Neural cell (in vitro differentiated cells): ENCODE results near the gene COL18A1.

Source experiments
- EP300 ChIP-seq: fragments of 450-650 bp; conservative IDR thresholded peaks from 2 replicates; pipeline ENCODE4 v1.6.1; 2014; ENCODE audit warnings: antibody characterized with exemption, mild to moderate bottlenecking, moderate library complexity; ENCODE audit not compliant: poor library complexity, severe bottlenecking
- EZH2 ChIP-seq: fragments of 200-600, 300-800 bp; shearing (Covaris generic), sonication (generic); IDR thresholded peaks from 2 replicates; pipeline ENCODE4 v1.6.1; 2014; ENCODE audit warnings: antibody characterized with exemption, low read length, borderline replicate concordance, mild to moderate bottlenecking; ENCODE audit not compliant: insufficient read depth, poor library complexity, severe bottlenecking
- MXI1 ChIP-seq: fragments of 450-650 bp; conservative IDR thresholded peaks from 2 replicates; pipeline ENCODE4 v1.6.1; 2014; ENCODE audit warnings: antibody characterized with exemption, mild to moderate bottlenecking; ENCODE audit not compliant: poor library complexity, severe bottlenecking
- POLR2AphosphoS5 ChIP-seq: IDR thresholded peaks from 2 replicates; pipeline ENCODE4 v1.6.1; 2012
- SMC3 ChIP-seq: fragments of 450-650 bp; conservative IDR thresholded peaks from 2 replicates; pipeline ENCODE4 v1.6.1; 2014; ENCODE audit warnings: antibody characterized with exemption, mild to moderate bottlenecking, moderate library complexity; ENCODE audit not compliant: poor library complexity
- TF ChIP-seq, protein P1 (sequence below): IDR thresholded peaks from 2 replicates; pipeline ENCODE4 v1.6.1; 2012; ENCODE audit warnings: borderline replicate concordance
- TF ChIP-seq, protein P2 (sequence below): fragments of 450-650 bp; IDR thresholded peaks from 2 replicates; pipeline ENCODE4 v1.5.1; 2014; ENCODE audit warnings: antibody characterized with exemption, mild to moderate bottlenecking, moderate library complexity; ENCODE audit not compliant: poor library complexity, severe bottlenecking

DNA sequence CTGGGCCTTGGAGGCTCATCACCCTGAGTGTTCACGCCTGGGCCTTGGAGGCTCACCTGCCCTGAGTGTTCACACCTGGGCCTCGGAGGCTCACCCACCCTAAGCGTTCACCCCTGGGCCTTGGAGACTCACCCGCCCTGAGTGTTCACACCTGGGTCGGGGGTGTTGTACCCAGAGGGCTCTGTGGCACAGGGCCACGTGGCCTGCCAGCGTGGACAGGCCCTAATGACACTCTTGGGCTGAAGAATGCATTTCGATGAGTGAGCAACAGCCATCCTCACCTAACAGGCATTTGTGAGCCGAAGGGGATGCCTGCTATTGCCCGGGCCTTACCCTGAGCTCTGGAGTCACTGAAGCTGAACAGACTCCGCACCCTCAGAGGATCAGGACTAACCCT, 119.8 kb downstream of the COL18A1 start:
- TF ChIP-seq, protein P1, sequence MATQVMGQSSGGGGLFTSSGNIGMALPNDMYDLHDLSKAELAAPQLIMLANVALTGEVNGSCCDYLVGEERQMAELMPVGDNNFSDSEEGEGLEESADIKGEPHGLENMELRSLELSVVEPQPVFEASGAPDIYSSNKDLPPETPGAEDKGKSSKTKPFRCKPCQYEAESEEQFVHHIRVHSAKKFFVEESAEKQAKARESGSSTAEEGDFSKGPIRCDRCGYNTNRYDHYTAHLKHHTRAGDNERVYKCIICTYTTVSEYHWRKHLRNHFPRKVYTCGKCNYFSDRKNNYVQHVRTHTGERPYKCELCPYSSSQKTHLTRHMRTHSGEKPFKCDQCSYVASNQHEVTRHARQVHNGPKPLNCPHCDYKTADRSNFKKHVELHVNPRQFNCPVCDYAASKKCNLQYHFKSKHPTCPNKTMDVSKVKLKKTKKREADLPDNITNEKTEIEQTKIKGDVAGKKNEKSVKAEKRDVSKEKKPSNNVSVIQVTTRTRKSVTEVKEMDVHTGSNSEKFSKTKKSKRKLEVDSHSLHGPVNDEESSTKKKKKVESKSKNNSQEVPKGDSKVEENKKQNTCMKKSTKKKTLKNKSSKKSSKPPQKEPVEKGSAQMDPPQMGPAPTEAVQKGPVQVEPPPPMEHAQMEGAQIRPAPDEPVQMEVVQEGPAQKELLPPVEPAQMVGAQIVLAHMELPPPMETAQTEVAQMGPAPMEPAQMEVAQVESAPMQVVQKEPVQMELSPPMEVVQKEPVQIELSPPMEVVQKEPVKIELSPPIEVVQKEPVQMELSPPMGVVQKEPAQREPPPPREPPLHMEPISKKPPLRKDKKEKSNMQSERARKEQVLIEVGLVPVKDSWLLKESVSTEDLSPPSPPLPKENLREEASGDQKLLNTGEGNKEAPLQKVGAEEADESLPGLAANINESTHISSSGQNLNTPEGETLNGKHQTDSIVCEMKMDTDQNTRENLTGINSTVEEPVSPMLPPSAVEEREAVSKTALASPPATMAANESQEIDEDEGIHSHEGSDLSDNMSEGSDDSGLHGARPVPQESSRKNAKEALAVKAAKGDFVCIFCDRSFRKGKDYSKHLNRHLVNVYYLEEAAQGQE: no peak
- TF ChIP-seq, protein P2, sequence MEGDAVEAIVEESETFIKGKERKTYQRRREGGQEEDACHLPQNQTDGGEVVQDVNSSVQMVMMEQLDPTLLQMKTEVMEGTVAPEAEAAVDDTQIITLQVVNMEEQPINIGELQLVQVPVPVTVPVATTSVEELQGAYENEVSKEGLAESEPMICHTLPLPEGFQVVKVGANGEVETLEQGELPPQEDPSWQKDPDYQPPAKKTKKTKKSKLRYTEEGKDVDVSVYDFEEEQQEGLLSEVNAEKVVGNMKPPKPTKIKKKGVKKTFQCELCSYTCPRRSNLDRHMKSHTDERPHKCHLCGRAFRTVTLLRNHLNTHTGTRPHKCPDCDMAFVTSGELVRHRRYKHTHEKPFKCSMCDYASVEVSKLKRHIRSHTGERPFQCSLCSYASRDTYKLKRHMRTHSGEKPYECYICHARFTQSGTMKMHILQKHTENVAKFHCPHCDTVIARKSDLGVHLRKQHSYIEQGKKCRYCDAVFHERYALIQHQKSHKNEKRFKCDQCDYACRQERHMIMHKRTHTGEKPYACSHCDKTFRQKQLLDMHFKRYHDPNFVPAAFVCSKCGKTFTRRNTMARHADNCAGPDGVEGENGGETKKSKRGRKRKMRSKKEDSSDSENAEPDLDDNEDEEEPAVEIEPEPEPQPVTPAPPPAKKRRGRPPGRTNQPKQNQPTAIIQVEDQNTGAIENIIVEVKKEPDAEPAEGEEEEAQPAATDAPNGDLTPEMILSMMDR: no peak
- TF ChIP-seq EZH2 (no peak), EP300 (no peak), MXI1 (no peak), POLR2AphosphoS5 (no peak), SMC3 (no peak)
